Smooth muscle cell (in vitro differentiated cells): Measurements from ENCODE around the gene MADD. TPM values are rescaled to one million over a fixed set of nuclear protein-coding genes. Genes with fewer than 3 reads are reported as not detected.

Experiments
- DNase-seq: peaks from one replicate; lab custom pipeline; 2025; ENCODE audit not compliant: unreplicated experiment; lab: John Stamatoyannopoulos, UW
- H2AFZ ChIP-seq: fragments of 200-600 bp; sonication (generic); 2 replicates; pipeline ENCODE4 v1.6.0; 2016; ENCODE audit warnings: antibody characterized with exemption, low read depth, mild to moderate bottlenecking
- H3F3A ChIP-seq: fragments of 200-600 bp; sonication (generic); 2 replicates; pipeline ENCODE4 v1.6.0; 2017; ENCODE audit warnings: antibody characterized with exemption, low read depth
- H3K27ac ChIP-seq: fragments of 200-600 bp; sonication (generic); 2 replicates; pipeline ENCODE4 v1.5.1; 2016; ENCODE audit warnings: low read depth, mild to moderate bottlenecking
- H3K27me3 ChIP-seq: fragments of 200-600 bp; sonication (generic); 2 replicates; pipeline ENCODE4 v1.6.1; 2016; ENCODE audit warnings: low read depth, mild to moderate bottlenecking
- H3K36me3 ChIP-seq: fragments of 200-600 bp; sonication (generic); 2 replicates; pipeline ENCODE4 v1.5.1; 2016; ENCODE audit warnings: low read depth
- H3K4me1 ChIP-seq: fragments of 200-600 bp; sonication (generic); 2 replicates; pipeline ENCODE4 v1.5.1; 2016; ENCODE audit warnings: low read depth
- H3K4me2 ChIP-seq: fragments of 200-600 bp; sonication (generic); 2 replicates; pipeline ENCODE4 v1.6.0; 2016; ENCODE audit warnings: mild to moderate bottlenecking
- H3K4me3 ChIP-seq: fragments of 200-600 bp; sonication (generic); 2 replicates; pipeline ENCODE4 v1.5.1; 2016; ENCODE audit warnings: mild to moderate bottlenecking
- H3K79me2 ChIP-seq: fragments of 200-600 bp; sonication (generic); 2 replicates; pipeline ENCODE4 v1.6.0; 2016; ENCODE audit warnings: low read depth, mild to moderate bottlenecking
- H3K9ac ChIP-seq: fragments of 200-600 bp; sonication (generic); 2 replicates; pipeline ENCODE4 v1.6.0; 2016; ENCODE audit warnings: low read depth
- H3K9me3 ChIP-seq: fragments of 200-600 bp; sonication (generic); replicated peaks from 2 replicates; pipeline ENCODE4 v1.5.1; 2016; ENCODE audit warnings: low read depth
- H4K20me1 ChIP-seq: fragments of 200-600 bp; sonication (generic); 2 replicates; pipeline ENCODE4 v1.6.0; 2016; ENCODE audit warnings: low read depth
- WGBS: methylation state at CpG from one replicate; pipeline ENCODE4 v1.1.7; 2016; ENCODE audit warnings: low lambda C conversion rate; 5-methylcytosine and 5-hydroxymethylcytosine counted together
- polyA plus RNA-seq: library from polyadenylated mRNA; unstranded; fragments of >200 nt; fragmentation: Nextera tagmentation; extraction: Ambion mirVana; gene quantifications from 2 replicates; pipeline ENCODE4 v1.2.1, GENCODE V29; 2016
- total RNA-seq: library from RNA; depleted of rRNA; stranded (reverse); fragments of >200 nt; gene quantifications from 2 replicates; pipeline ENCODE4 v1.2.3, GENCODE V29; 2014
- TF ChIP-seq, protein P1 (sequence below): fragments of 200-600 bp; sonication (generic); IDR thresholded peaks from 2 replicates; pipeline ENCODE4 v1.5.1; 2017; ENCODE audit warnings: borderline replicate concordance, mild to moderate bottlenecking, antibody characterized with exemption; ENCODE audit not compliant: insufficient read depth, poor library complexity, severe bottlenecking

The MADD gene
- total and polyA plus RNA-seq, 2 experiments from 2014 or later = 13.1 to 24.2 TPM

GRCh38 chr11:47269002-47269828 is 718 bp upstream of the MADD start:
- TF ChIP-seq, protein P1, sequence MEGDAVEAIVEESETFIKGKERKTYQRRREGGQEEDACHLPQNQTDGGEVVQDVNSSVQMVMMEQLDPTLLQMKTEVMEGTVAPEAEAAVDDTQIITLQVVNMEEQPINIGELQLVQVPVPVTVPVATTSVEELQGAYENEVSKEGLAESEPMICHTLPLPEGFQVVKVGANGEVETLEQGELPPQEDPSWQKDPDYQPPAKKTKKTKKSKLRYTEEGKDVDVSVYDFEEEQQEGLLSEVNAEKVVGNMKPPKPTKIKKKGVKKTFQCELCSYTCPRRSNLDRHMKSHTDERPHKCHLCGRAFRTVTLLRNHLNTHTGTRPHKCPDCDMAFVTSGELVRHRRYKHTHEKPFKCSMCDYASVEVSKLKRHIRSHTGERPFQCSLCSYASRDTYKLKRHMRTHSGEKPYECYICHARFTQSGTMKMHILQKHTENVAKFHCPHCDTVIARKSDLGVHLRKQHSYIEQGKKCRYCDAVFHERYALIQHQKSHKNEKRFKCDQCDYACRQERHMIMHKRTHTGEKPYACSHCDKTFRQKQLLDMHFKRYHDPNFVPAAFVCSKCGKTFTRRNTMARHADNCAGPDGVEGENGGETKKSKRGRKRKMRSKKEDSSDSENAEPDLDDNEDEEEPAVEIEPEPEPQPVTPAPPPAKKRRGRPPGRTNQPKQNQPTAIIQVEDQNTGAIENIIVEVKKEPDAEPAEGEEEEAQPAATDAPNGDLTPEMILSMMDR = no peak
- H3K4me1 ChIP-seq = peaks cover 27% of the 10 kb centered on the region
- H3K4me2 ChIP-seq = peak overlapping the region; percentile 91
- DNase-seq = peak; percentile 94
- no peaks in the 10 kb centered on the region for H3K9me3 ChIP-seq
- H3F3A ChIP-seq = peaks cover 24% of the 10 kb centered on the region
- WGBS = under 1% methylated on average over 28 of the region's 52 CpGs
- peak overlapping the region; percentile 80 for H3K4me3 ChIP-seq
- H3K36me3 ChIP-seq = no peaks in the 10 kb centered on the region
- H3K9ac ChIP-seq = peak overlapping the region; percentile 78
- peaks cover 39% of the 10 kb centered on the region for H4K20me1 ChIP-seq
- no peaks in the 10 kb centered on the region for H3K27me3 ChIP-seq
- peaks cover 38% of the 10 kb centered on the region for H3K79me2 ChIP-seq
- H3K27ac ChIP-seq = peak overlapping the region; percentile 88
- H2AFZ ChIP-seq = peak overlapping the region; percentile 60

GRCh38 chr11:47270331-47271271 is 668 bp downstream of the MADD start:
- H3K79me2 ChIP-seq = peaks cover 50% of the 10 kb centered on the region
- DNase-seq = no peak
- WGBS = 13% methylated on average over 15 of the region's 34 CpGs

DNA sequence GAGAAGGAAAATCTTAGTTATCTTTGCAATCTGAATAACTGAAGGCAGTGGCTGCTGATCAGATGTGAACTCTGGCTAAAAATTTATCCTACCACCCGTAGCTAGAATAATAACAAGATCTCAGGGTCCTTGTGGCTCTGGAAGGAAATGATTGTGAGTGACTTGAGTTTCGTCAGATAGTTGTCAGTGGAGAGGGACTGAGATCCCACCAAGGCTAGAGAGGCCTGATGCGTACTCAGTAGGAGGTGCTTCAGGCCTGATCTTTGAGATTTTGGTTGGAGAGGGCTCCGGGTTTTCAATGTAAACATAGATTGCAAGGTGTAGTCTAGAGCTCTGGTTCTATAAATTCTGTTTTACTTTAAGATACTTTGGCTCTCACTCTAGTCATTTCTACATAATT is 1.4 kb downstream of the MADD start:
- Histone ChIP-seq H3K4me2 (peak overlapping the region; percentile 91), H4K20me1 (peaks cover 60% of the 10 kb centered on the region), H3K9ac (no peak overlapping the region), H3K9me3 (no peaks in the 10 kb centered on the region), H2AFZ (no peak overlapping the region), H3K79me2 (peaks cover 51% of the 10 kb centered on the region), H3K36me3 (peaks cover 3% of the 10 kb centered on the region), H3K4me1 (peaks cover 27% of the 10 kb centered on the region), H3K27me3 (no peaks in the 10 kb centered on the region), H3K27ac (peak overlapping the region; percentile 9), H3K4me3 (peak overlapping the region; percentile 80), H3F3A (peaks cover 18% of the 10 kb centered on the region)
- TF ChIP-seq, protein P1 = no peak
- 75% methylated on average over 4 of the region's 4 CpGs for WGBS
- DNase-seq = no peak

More at GRCh38 chr11:47270331-47271271, 668 bp downstream of the MADD start:
- Histone ChIP-seq H3K36me3 (no peaks in the 10 kb centered on the region), H3K9ac (peak overlapping the region; percentile 78), H4K20me1 (peaks cover 52% of the 10 kb centered on the region), H3K9me3 (no peaks in the 10 kb centered on the region), H3K4me2 (peak overlapping the region; percentile 91), H3K4me3 (peak overlapping the region; percentile 80), H3K27ac (peak overlapping the region; percentile 88), H2AFZ (no peak overlapping the region), H3K4me1 (peaks cover 27% of the 10 kb centered on the region), H3K27me3 (no peaks in the 10 kb centered on the region), H3F3A (peaks cover 18% of the 10 kb centered on the region)
- TF ChIP-seq, protein P1 = no peak
